ENCODE results near the gene GRK1. TPM values are rescaled to one million over a fixed set of nuclear protein-coding genes. Genes with fewer than 3 reads are reported as not detected.

Gene GRK1
- total and polyA plus RNA-seq, 8 donors, result 0.02 to 0.04 TPM; not detected in 6

- intact Hi-C loops (cut with DNase I), result no loop called here
- Histone ChIP-seq H3K9me3 (no peaks in the 10 kb centered on the region), H3K27ac (no peak overlapping the region), H3K4me3 (no peak overlapping the region), H3K36me3 (no peaks in the 10 kb centered on the region), H3K27me3 (no peaks in the 10 kb centered on the region), H3K4me1 (no peaks in the 10 kb centered on the region)
- no peak for ATAC-seq
- FAIRE-seq, result no peak
- no peak for TF ChIP-seq CTCF (IDR thresholded peaks at IDR 0.05)
- WGBS, 2 donors, result 73 to 85% methylated on average over 8 of the region's 8 CpGs
- peak in 1 of 6 donors; percentile 26 for DNase-seq
Measured at GRCh38 chr13:113734826-113735125, 67.8 kb downstream of the GRK1 start.

GRCh38 chr13:113735194-113735593, 68.2 kb downstream of the GRK1 start:
- intact Hi-C loops (cut with DNase I), result no loop called here
- Histone ChIP-seq H3K9me3 (no peaks in the 10 kb centered on the region), H3K4me3 (no peak overlapping the region), H3K36me3 (no peaks in the 10 kb centered on the region), H3K27ac (no peak overlapping the region), H3K4me1 (no peaks in the 10 kb centered on the region), H3K27me3 (no peaks in the 10 kb centered on the region)
- FAIRE-seq (no peak), ATAC-seq (no peak), DNase-seq (peak in 2 of 6 donors; percentile 54 to 56)
- TF ChIP-seq CTCF (IDR thresholded peaks at IDR 0.05), result no peak
- WGBS, 2 donors, result 71 to 85% methylated on average over 26 of the region's 26 CpGs

GRCh38 chr13:113735750-113736149, 68.7 kb downstream of the GRK1 start:
- 76 to 84% methylated on average over 14 of the region's 14 CpGs for WGBS, 2 donors
- FAIRE-seq (no peak), ATAC-seq (no peak), DNase-seq (peak in 2 of 6 donors; percentile 47)
- Histone ChIP-seq H3K4me3 (no peak overlapping the region), H3K36me3 (no peaks in the 10 kb centered on the region), H3K9me3 (no peaks in the 10 kb centered on the region), H3K4me1 (no peaks in the 10 kb centered on the region), H3K27me3 (no peaks in the 10 kb centered on the region), H3K27ac (no peak overlapping the region)
- no peak for TF ChIP-seq CTCF (IDR thresholded peaks at IDR 0.05)
- intact Hi-C loops (cut with DNase I), result no loop called here

- no peak for FAIRE-seq
- DNase-seq, result peak in 2 of 6 donors; percentile 26 to 43
- TF ChIP-seq CTCF (IDR thresholded peaks at IDR 0.05), result no peak
- H3K9me3 ChIP-seq, result no peaks in the 10 kb centered on the region
- H3K27me3 ChIP-seq, result no peaks in the 10 kb centered on the region
- H3K4me1 ChIP-seq, result no peaks in the 10 kb centered on the region
- ATAC-seq, result no peak
- no peak overlapping the region for H3K27ac ChIP-seq
- 54 to 63% methylated on average over 10 of the region's 10 CpGs for WGBS, 2 donors
- H3K4me3 ChIP-seq, result no peak overlapping the region
- intact Hi-C loops (cut with DNase I), result no loop called here
- no peaks in the 10 kb centered on the region for H3K36me3 ChIP-seq
Measured at GRCh38 chr13:113736258-113736731, 69.3 kb downstream of the GRK1 start.

DNA sequence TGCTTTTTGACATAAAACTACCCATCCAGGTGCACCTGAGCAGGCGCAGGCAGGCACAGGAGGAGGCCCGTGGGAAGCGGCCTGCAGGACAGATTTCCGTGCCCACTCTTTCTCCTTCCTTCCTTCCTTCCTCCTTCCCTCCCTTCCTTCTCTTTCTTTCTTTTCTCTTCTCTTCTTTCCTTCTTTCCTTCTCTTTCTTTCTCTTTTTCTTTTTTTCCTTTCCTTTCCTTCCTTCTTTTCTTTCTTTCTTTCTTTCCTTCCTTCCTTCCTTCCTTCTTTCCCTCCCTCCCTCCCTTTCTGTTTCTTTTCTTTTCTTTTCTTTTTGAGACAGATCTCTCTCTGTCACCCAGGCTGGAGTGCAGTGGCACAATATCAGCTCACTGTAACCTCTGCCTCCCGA, 70.8 kb downstream of the GRK1 start:
- WGBS, 2 donors, result 76 to 86% methylated on average over 5 of the region's 5 CpGs

More for the DNA sequence above, 70.8 kb downstream of the GRK1 start:
- DNase-seq, result no peak
- no peak for TF ChIP-seq CTCF (IDR thresholded peaks at IDR 0.05)
- H3K36me3 ChIP-seq, result no peaks in the 10 kb centered on the region
- intact Hi-C loops (cut with DNase I), result no loop called here
- no peak for ATAC-seq
- no peak for FAIRE-seq
- H3K9me3 ChIP-seq, result no peaks in the 10 kb centered on the region
- H3K27me3 ChIP-seq, result no peaks in the 10 kb centered on the region
- H3K27ac ChIP-seq, result no peak overlapping the region
- no peak overlapping the region for H3K4me3 ChIP-seq
- H3K4me1 ChIP-seq, result no peaks in the 10 kb centered on the region

All from pancreas (tissue), 10 donors.